HL-60/S4 treated with retinoic acid at 250 ng/mL for 4 days and 3 days (cell line): ENCODE data around the gene TCP11.

Experiments used
- in situ Hi-C: fragments of 300-500 bp; cut with MboI; formaldehyde crosslinking; loops from 2 replicates; pipeline ENCODE4 v1.7.0; 2022; ENCODE audit warnings: low sequenced_read_pairs

The TCP11 gene

GRCh38 chr6:35173427-35174087 is 32.4 kb upstream of the TCP11 start:
- in situ Hi-C loops = no loop called here

- in situ Hi-C loops = no loop called here
Observed at GRCh38 chr6:35173044-35173426, 31.9 kb upstream of the TCP11 start.

DNA sequence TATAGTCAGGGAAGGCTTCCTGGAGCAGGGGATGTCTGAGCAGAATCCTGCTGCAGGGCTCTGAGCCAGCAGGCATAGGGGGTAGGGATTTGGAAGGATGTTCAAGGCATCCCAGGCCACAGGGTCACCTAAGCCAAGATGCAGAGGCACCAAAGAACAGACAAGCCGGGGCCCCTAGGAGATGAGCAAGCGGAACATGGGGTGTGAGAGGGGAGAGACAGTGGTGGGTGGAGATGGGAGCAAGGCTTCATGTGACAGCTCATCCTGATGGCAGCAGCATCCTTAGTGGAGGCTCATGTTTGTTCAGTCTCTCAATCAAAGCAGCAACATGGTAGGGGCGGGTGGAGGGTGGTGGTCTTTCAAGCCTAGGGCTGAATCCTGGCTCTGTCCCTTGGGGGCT is 29.8 kb upstream of the TCP11 start:
- in situ Hi-C loops = no loop called here

DNA sequence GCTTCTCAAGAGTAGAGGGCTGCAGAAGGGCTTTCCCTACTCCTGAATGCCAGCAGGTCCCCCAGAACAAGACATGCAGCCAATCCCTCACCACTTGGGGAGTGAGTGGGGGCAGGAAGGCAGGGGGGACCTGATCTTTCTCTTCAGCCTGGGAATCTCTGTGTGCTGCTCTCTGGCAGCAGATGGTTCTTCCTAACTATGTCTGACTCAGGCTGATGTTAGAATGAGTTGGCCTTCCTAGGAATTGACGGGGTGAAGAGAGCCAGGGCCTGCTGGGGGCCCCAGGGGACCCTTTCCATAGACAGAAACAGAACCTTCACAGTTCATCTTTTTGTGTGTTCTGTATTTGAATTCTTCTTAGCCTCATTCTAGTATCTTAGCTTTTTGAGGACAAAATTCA is 29.0 kb upstream of the TCP11 start:
- in situ Hi-C loops = no loop called here

DNA sequence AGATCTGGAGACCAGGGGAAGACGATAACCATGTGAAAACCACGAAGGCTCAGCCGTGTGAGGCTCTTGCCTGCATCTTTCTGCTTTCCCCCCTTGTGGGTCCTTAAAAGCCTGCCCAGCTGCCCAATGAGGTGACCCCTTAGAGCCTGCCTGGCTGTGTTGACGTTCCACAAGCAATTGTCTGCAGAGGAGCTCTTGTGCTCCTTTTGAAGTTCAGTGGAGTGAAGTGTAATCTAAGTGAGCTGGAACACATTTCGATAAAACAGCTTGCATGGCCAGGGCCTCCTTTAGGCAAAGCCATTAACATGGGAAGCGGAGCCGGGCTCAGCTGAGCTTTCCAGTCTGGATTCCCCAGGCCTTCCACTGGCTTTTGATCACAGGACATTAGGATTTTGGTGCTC is 27.3 kb upstream of the TCP11 start:
- in situ Hi-C loops = no loop called here

DNA sequence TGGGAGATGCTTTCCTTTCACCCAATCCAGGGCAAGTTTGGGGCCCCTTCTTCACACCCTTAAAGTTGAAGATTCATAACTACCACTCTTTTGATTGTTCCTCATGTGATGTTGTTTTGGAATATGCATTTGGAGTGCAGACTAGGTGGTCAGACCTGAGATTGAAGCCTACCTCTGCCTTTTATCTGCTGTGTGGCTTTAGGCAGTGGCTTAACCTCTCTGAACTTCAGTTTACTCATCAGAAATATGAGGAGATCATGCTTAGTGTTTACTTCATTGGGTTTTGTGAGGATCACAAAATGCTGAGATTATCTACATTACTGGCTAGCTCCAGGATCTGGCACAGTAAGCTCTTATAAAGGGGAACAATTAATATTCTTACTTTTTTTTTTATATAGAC is 26.4 kb upstream of the TCP11 start:
- in situ Hi-C loops = no loop called here

- in situ Hi-C loops = no loop called here
Observed at GRCh38 chr6:35166520-35166919, 25.4 kb upstream of the TCP11 start.

DNA sequence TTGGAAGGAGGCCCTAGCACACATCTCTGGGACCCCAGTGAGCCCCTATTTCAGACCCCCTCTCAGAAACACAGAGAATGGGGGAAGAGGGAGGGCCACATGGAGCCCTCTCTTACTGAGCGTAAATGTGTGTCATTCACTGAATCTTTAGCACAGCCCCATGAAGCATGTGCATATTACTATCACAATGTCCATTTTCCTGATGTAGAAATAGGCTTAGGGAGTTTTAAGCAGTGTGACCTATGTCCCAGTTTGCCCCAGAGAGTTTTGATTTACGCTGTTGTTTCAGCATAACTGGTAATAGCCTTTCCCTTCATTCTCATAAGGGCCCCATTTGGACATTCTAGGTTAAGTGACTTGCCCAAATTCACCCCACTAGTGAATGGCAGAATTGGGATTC is 25.0 kb upstream of the TCP11 start:
- in situ Hi-C loops = no loop called here

- in situ Hi-C loops = no loop called here
Observed at GRCh38 chr6:35165630-35166071, 24.5 kb upstream of the TCP11 start.

GRCh38 chr6:35164868-35165267 is 23.7 kb upstream of the TCP11 start:
- in situ Hi-C loops = no loop called here

DNA sequence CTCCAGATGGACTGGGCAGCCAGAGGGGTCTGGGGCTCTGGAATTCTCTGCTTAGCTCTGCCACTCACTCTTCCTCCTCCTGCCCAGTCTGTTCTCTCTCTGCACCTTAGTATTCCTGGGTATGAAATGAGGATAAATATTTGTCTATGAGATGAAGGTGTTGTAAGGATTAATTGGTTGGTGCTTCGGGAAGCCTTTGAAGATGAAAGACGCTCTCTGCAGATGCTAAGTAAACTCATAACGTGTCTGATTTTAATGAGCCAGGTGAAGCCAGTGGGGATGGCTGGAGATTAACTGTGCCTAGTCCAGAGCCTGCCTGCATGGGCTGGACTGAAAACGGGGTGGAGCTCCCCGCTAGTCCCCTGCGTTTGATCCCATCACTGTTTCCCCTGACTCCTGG is 23.1 kb upstream of the TCP11 start:
- in situ Hi-C loops = no loop called here

DNA sequence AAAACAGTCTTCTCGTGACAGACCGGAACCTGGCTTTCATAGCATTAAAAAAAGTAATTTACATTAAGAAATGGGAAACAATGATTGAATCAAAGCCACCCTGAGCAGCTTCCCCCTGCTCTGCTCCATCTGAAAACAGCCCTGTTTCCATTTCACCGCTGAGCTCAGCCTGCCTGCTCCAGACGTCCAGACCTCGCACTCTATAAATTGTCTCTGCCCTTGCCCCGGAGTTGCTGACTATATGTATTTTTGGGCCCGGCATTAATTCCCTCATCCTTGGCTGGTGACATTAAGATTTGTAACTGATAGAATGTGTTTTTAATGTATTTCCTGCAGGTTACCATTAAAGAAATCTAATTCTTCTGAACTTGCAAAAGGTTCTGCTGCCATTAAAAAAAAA is 22.7 kb upstream of the TCP11 start:
- in situ Hi-C loops = no loop called here

GRCh38 chr6:35161776-35162607 is 20.9 kb upstream of the TCP11 start:
- in situ Hi-C loops = no loop called here

GRCh38 chr6:35161266-35161665 is 20.1 kb upstream of the TCP11 start:
- in situ Hi-C loops = no loop called here

DNA sequence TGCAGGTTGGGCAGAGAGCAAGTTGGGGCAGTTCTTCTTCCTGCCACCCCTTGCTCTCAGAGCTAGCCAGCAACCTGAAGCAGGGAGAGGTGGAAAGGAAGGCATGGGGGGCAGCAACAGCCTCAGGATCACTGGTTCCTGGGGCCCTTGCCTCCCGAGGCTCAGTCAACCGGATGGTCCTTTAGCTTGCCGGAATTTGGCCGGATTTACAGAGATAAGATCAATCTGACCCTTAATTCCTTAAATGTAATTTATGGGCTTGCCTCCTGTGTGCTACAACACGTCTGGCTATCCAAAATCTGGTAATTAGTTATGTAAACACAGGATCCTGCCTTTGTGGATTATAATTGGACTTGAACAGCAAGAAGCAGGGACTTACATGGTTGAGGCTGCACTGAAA is 19.5 kb upstream of the TCP11 start:
- in situ Hi-C loops = no loop called here

GRCh38 chr6:35158520-35158919 is 17.4 kb upstream of the TCP11 start:
- in situ Hi-C loops = no loop called here

DNA sequence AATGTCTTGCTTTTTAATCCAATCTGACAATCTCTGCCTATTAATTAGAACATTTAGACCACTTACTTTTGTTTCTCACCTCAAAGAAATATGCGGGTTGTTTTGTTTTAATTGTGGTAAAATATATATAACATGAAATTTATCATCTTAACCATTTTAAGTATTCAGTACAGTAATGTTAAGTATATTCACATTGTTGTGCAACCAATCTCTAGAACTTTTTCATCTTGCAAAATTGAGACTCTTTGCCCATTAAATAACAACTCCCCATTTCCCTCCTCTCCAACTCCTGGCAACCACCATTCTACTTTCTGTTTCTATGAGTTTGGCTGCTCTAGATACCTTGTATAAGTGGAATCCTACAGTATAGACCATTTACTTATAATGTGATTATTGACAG is 13.8 kb upstream of the TCP11 start:
- in situ Hi-C loops = no loop called here

DNA sequence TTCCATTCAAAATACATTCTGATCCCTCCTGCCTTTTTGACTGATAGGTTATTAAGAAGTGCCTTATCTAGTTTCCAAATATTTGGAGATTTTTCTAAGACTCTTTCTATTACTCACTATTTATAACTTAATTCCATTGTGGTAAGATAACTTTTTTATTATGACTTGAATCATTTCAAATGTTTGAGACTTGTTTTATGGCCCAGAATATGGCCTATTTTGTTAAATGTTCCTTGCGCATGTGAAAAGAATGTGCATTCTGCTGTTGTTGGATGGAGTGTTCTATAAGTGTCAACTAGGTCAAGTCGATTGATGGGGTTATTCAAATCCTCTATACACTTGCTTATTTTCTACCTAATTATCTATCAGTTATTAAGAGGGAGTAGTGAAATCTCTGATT is 13.1 kb upstream of the TCP11 start:
- in situ Hi-C loops = no loop called here

- in situ Hi-C loops = no loop called here
Observed at GRCh38 chr6:35152067-35152707, 11.0 kb upstream of the TCP11 start.

GRCh38 chr6:35151466-35151865 is 10.3 kb upstream of the TCP11 start:
- in situ Hi-C loops = no loop called here

DNA sequence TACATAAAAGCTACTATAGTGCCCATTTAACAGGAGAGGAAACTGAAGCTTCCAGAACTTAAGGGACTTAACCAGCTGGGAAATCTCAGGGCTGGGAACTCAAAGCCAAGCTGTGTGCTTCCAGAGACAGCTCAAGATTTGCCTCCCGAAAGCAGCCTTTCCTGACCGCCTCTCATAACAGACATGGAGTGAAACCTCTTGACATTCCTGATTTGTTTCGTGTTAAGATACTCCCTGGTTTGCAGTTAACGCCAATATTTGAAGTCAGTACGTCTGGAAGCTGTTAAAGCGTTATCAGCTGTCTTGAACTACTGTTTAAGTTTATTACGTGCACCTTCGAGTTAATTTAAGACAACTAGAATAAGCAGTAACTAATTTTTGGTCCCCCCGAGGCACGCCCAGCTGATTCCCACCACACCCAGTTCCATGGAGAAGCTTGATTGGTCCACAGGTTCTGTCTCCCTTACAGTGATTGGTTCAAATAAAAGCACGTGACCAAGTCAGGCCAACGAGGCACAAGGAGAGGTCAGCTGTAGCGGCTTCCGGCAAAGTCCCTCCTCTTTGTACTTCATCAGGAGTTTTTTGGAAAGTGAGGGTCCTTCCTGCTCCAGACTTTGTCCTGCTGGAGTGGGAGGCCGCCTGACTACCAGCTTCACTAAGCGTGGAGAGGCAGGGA is 8.9 kb upstream of the TCP11 start:
- in situ Hi-C loops = no loop called here
